ENCODE measurements around the gene GTSF1L.
A peak's percentile ranks its signal among the peaks of the same experiment; 100 is the strongest.

Gene GTSF1L

GRCh38 chr20:43716757-43717615 lies 9.8 kb downstream of the GTSF1L start:
- no peak for DNase-seq (ENCODE audit: low read depth in 3 of 3)

GRCh38 chr20:43716123-43716522 lies 10.7 kb downstream of the GTSF1L start:
- no peak for DNase-seq (ENCODE audit: low read depth in 3 of 3)

GRCh38 chr20:43715511-43715910 lies 11.3 kb downstream of the GTSF1L start:
- no peak for DNase-seq (ENCODE audit: low read depth in 3 of 3)

- no peak for DNase-seq (ENCODE audit: low read depth in 3 of 3)
These were observed 11.8 kb downstream of the GTSF1L start for GRCh38 chr20:43715044-43715443.

GRCh38 chr20:43711098-43711654 lies 15.6 kb downstream of the GTSF1L start:
- no peak for DNase-seq (ENCODE audit: low read depth in 3 of 3)

- no peak for DNase-seq (ENCODE audit: low read depth in 3 of 3)
These were observed 16.3 kb downstream of the GTSF1L start for GRCh38 chr20:43710370-43711044.

- DNase-seq (ENCODE audit: low read depth in 3 of 3), result no peak
These were observed 24.3 kb downstream of the GTSF1L start for GRCh38 chr20:43702502-43702901.

GRCh38 chr20:43700627-43701026 lies 26.2 kb downstream of the GTSF1L start:
- DNase-seq (ENCODE audit: low read depth in 3 of 3), result no peak

GRCh38 chr20:43699941-43700565 lies 26.7 kb downstream of the GTSF1L start:
- DNase-seq (ENCODE audit: low read depth in 3 of 3), result no peak

GRCh38 chr20:43695571-43695970 lies 31.2 kb downstream of the GTSF1L start:
- DNase-seq (ENCODE audit: low read depth in 3 of 3), result no peak

GRCh38 chr20:43694763-43695162 lies 32.0 kb downstream of the GTSF1L start:
- no peak for DNase-seq (ENCODE audit: low read depth in 3 of 3)

- peak; percentile 32 to 59 (median 41) for DNase-seq (ENCODE audit: low read depth in 3 of 3)
These were observed 34.8 kb downstream of the GTSF1L start for GRCh38 chr20:43691928-43692524.

GRCh38 chr20:43690943-43691598 lies 35.7 kb downstream of the GTSF1L start:
- DNase-seq (ENCODE audit: low read depth in 3 of 3), result no peak

GRCh38 chr20:43689165-43689564 lies 37.6 kb downstream of the GTSF1L start:
- DNase-seq (ENCODE audit: low read depth in 3 of 3), result no peak

GRCh38 chr20:43686820-43687219 lies 40.0 kb downstream of the GTSF1L start:
- no peak for DNase-seq (ENCODE audit: low read depth in 3 of 3)

- DNase-seq (ENCODE audit: low read depth in 3 of 3), result no peak
These were observed 44.4 kb downstream of the GTSF1L start for GRCh38 chr20:43682446-43682845.

- no peak for DNase-seq (ENCODE audit: low read depth in 3 of 3)
These were observed 44.8 kb downstream of the GTSF1L start for GRCh38 chr20:43681991-43682410.

GRCh38 chr20:43681468-43681942 lies 45.3 kb downstream of the GTSF1L start:
- no peak for DNase-seq (ENCODE audit: low read depth in 3 of 3)

GRCh38 chr20:43680981-43681380 lies 45.8 kb downstream of the GTSF1L start:
- no peak for DNase-seq (ENCODE audit: low read depth in 3 of 3)

GRCh38 chr20:43676368-43676767 lies 50.4 kb downstream of the GTSF1L start:
- DNase-seq (ENCODE audit: low read depth in 3 of 3), result no peak

All from stimulated activated CD4-positive, alpha-beta T cell treated with anti-CD3 and anti-CD28 coated beads, TNF-alpha, amount 100 ng/mL, for 48 hours (primary cell).